IMR-90 (cell line): ENCODE data around the gene SLIT3. TPM values are rescaled to one million over a fixed set of nuclear protein-coding genes. Genes with fewer than 3 reads are reported as not detected.

Experiments used
- ATAC-seq: fragments of 200-7000 bp; cut with Tn5 transposase; 2 replicates; pipeline ENCODE4 v1.9.1; 2020; ENCODE audit warnings: low read depth, mild to moderate bottlenecking, moderate library complexity
- BruUV-seq: library from RNA; stranded (reverse); fragments of 400-500 nt; replicated peaks from 2 replicates; lab custom pipeline; 2021; lab: Mats Ljungman, UMichigan
- CTCF ChIA-PET: fragments of 300-600 bp; formaldehyde crosslinking; extraction: SDS; loops from one replicate; lab custom pipeline; 2021; ENCODE audit warnings: antibody characterized with exemption; lab: Yijun Ruan, JAX
- POLR2A ChIA-PET: fragments of 300-600 bp; sonication (Branson Sonifier 250); formaldehyde crosslinking; loops from one replicate; lab custom pipeline; 2022; ENCODE audit warnings: antibody characterized with exemption; ENCODE audit not compliant: unreplicated experiment; lab: Charles Lee
- DNase-seq: peaks from one replicate; pipeline ENCODE4 v3.0.0; 2013
- H2AFZ ChIP-seq: replicated peaks from 2 replicates; pipeline ENCODE3; 2013; ENCODE audit warnings: low read length, mild to moderate bottlenecking; ENCODE audit not compliant: poor library complexity
- H2AK5ac ChIP-seq: 2 replicates; pipeline ENCODE4 v1.6.1; 2013; ENCODE audit warnings: low read depth, low read length, inconsistent platforms
- H2AK9ac ChIP-seq: replicated peaks from 2 replicates; pipeline ENCODE3; 2013; ENCODE audit warnings: mild to moderate bottlenecking, low read depth, low read length, moderate library complexity; ENCODE audit not compliant: poor library complexity
- H2BK120ac ChIP-seq: 2 replicates; pipeline ENCODE4 v1.6.1; 2013; ENCODE audit warnings: low read depth, low read length, inconsistent platforms
- H2BK15ac ChIP-seq: 3 replicates; pipeline ENCODE4 v1.6.1; 2013; ENCODE audit warnings: low read depth, low read length, inconsistent platforms
- H2BK20ac ChIP-seq: 2 replicates; pipeline ENCODE4 v1.6.1; 2013; ENCODE audit warnings: low read depth, mild to moderate bottlenecking, inconsistent platforms, low read length, moderate library complexity
- H2BK5ac ChIP-seq: 2 replicates; pipeline ENCODE4 v1.6.1; 2013; ENCODE audit warnings: mild to moderate bottlenecking, low read depth, low read length, inconsistent platforms; ENCODE audit not compliant: poor library complexity, severe bottlenecking
- H3K14ac ChIP-seq: replicated peaks from 2 replicates; pipeline ENCODE4 v1.6.1; 2013; ENCODE audit warnings: low read depth, low read length, inconsistent platforms
- H3K18ac ChIP-seq: 2 replicates; pipeline ENCODE4 v1.6.1; 2013; ENCODE audit warnings: low read depth, low read length, control low read depth
- H3K23ac ChIP-seq: 2 replicates; pipeline ENCODE4 v1.6.1; 2013; ENCODE audit warnings: low read depth, low read length, inconsistent platforms
- H3K27ac ChIP-seq: 2 replicates; pipeline ENCODE4 v1.5.1; 2013; ENCODE audit warnings: mild to moderate bottlenecking, control low read depth, low read length; ENCODE audit not compliant: insufficient read depth
- H3K27me3 ChIP-seq: 2 replicates; pipeline ENCODE4 v1.6.1; 2013; ENCODE audit warnings: low read length; ENCODE audit not compliant: control insufficient read depth, insufficient read depth
- H3K36me3 ChIP-seq: 2 replicates; pipeline ENCODE4 v1.6.1; 2013; ENCODE audit warnings: low read length, mixed read lengths; ENCODE audit not compliant: control insufficient read depth, insufficient read depth
- H3K4ac ChIP-seq: 2 replicates; pipeline ENCODE4 v1.6.1; 2013; ENCODE audit warnings: low read depth, low read length, inconsistent platforms
- H3K4me1 ChIP-seq: 2 replicates; pipeline ENCODE4 v1.6.1; 2013; ENCODE audit warnings: low read length, mixed read lengths; ENCODE audit not compliant: control insufficient read depth, insufficient read depth
- H3K4me2 ChIP-seq: 2 replicates; pipeline ENCODE4 v1.6.1; 2013; ENCODE audit warnings: low read depth, mild to moderate bottlenecking, control low read depth, low read length, moderate library complexity
- H3K4me3 ChIP-seq: 2 replicates; pipeline ENCODE4 v1.5.1; 2013; ENCODE audit warnings: low read depth, mild to moderate bottlenecking, control low read depth, low read length, moderate library complexity; ENCODE audit not compliant: insufficient read depth
- H3K56ac ChIP-seq: 2 replicates; pipeline ENCODE4 v1.6.1; 2013; ENCODE audit warnings: low read length, inconsistent platforms; ENCODE audit not compliant: insufficient read depth; ENCODE audit errors: extremely low read depth
- H3K79me1 ChIP-seq, 2 experiments: 2 replicates each; pipeline ENCODE4 v1.6.1; 2013; ENCODE audit warnings: low read length in 2 of 2, inconsistent platforms in 1 of 2, low read depth in 1 of 2
- H3K9ac ChIP-seq: 2 replicates; pipeline ENCODE4 v1.6.1; 2013; ENCODE audit warnings: low read depth, low read length, control low read depth
- H3K9me1 ChIP-seq: 2 replicates; pipeline ENCODE4 v1.6.1; 2013; ENCODE audit warnings: low read length, inconsistent platforms; ENCODE audit not compliant: insufficient read depth
- H3K9me3 ChIP-seq: 2 replicates; pipeline ENCODE4 v1.6.1; 2013; ENCODE audit warnings: low read length; ENCODE audit not compliant: control insufficient read depth, insufficient read depth
- H4K20me1 ChIP-seq: 2 replicates; pipeline ENCODE4 v1.6.1; 2013; ENCODE audit warnings: low read length, inconsistent platforms; ENCODE audit not compliant: insufficient read depth
- H4K5ac ChIP-seq: 2 replicates; pipeline ENCODE4 v1.6.1; 2013; ENCODE audit warnings: mild to moderate bottlenecking, low read depth, low read length, control low read depth
- H4K8ac ChIP-seq, 2 experiments: 2 replicates each; pipeline ENCODE4 v1.6.1; 2013; ENCODE audit warnings: low read depth in 2 of 2, low read length in 2 of 2, control low read depth in 1 of 2, inconsistent platforms in 1 of 2
- H4K91ac ChIP-seq: 2 replicates; pipeline ENCODE4 v1.6.1; 2013; ENCODE audit warnings: low read depth, low read length, inconsistent platforms; ENCODE audit not compliant: insufficient read depth
- BHLHE40 ChIP-seq: fragments of 150-350 bp; IDR thresholded peaks from 2 replicates; pipeline ENCODE4 v1.6.1; 2016; ENCODE audit warnings: mild to moderate bottlenecking, low read depth, low read length
- CEBPB ChIP-seq: IDR thresholded peaks from 2 replicates; pipeline ENCODE4 v1.6.1; 2012; ENCODE audit warnings: low read depth, low read length, improper control_type of control experiment
- CHD1 ChIP-seq: IDR thresholded peaks from 2 replicates; pipeline ENCODE4 v1.6.1; 2012; ENCODE audit warnings: low read depth, low read length, improper control_type of control experiment
- CTCF ChIP-seq: conservative IDR thresholded peaks from 2 replicates; pipeline ENCODE4 v1.5.1; 2012; ENCODE audit warnings: mild to moderate bottlenecking, low read depth, low read length, improper control_type of control experiment
- ELK1 ChIP-seq: fragments of 150-350 bp; IDR thresholded peaks from 2 replicates; pipeline ENCODE4 v1.6.1; 2016; ENCODE audit warnings: low read depth, mild to moderate bottlenecking, low read length, moderate library complexity, borderline replicate concordance
- FOS ChIP-seq: fragments of 150-350 bp; IDR thresholded peaks from 2 replicates; pipeline ENCODE4 v1.6.1; 2016; ENCODE audit warnings: low read depth, low read length
- MAFK ChIP-seq: IDR thresholded peaks from 2 replicates; pipeline ENCODE4 v1.6.1; 2012; ENCODE audit warnings: low read depth, low read length, improper control_type of control experiment
- MAZ ChIP-seq: IDR thresholded peaks from 2 replicates; pipeline ENCODE4 v1.6.1; 2012; ENCODE audit warnings: low read depth, mild to moderate bottlenecking, low read length, improper control_type of control experiment, moderate library complexity, borderline replicate concordance
- NFE2L2 ChIP-seq: fragments of 150-350 bp; IDR thresholded peaks from 2 replicates; pipeline ENCODE4 v1.6.1; 2016; ENCODE audit warnings: low read depth, mild to moderate bottlenecking, low read length
- POLR2A ChIP-seq: IDR thresholded peaks from 2 replicates; pipeline ENCODE4 v1.6.1; 2012; ENCODE audit warnings: mild to moderate bottlenecking, low read depth, low read length
- RAD21 ChIP-seq: IDR thresholded peaks from 2 replicates; pipeline ENCODE4 v1.6.1; 2012; ENCODE audit warnings: low read length, improper control_type of control experiment
- RCOR1 ChIP-seq: IDR thresholded peaks from 2 replicates; pipeline ENCODE4 v1.6.1; 2012; ENCODE audit warnings: mild to moderate bottlenecking, low read length, improper control_type of control experiment; ENCODE audit not compliant: insufficient replicate concordance
- RFX5 ChIP-seq: IDR thresholded peaks from 2 replicates; pipeline ENCODE4 v1.8.0; 2012; ENCODE audit warnings: low read depth, mild to moderate bottlenecking, low read length, moderate library complexity
- SMC3 ChIP-seq: fragments of 150-350 bp; IDR thresholded peaks from 2 replicates; pipeline ENCODE4 v1.6.1; 2016; ENCODE audit warnings: low read depth, mild to moderate bottlenecking, antibody characterized with exemption, low read length, moderate library complexity
- USF2 ChIP-seq: fragments of 150-350 bp; IDR thresholded peaks from 2 replicates; pipeline ENCODE4 v1.6.1; 2017; ENCODE audit warnings: mild to moderate bottlenecking, antibody characterized with exemption, low read length, low read depth
- WGBS, 2 experiments: methylation state at CpG; one replicate each; pipeline versions ENCODE4 v1.1.5 to v1.1.7; 2013; ENCODE audit warnings: missing lambda C conversion rate in 2 of 2; ENCODE audit not compliant: insufficient read length in 1 of 2; ENCODE audit errors: extremely low coverage in 2 of 2; 5-methylcytosine and 5-hydroxymethylcytosine counted together
- dilution Hi-C: fragments of 300-500 bp; cut with HindIII; formaldehyde crosslinking; loops from one replicate; pipeline ENCODE4 v1.14.3; 2018; ENCODE audit warnings: low sequenced_read_pairs; ENCODE audit not compliant: unreplicated experiment
- in situ Hi-C: fragments of 300-500 bp; cut with MboI; formaldehyde crosslinking; loops from 3 replicates; pipeline ENCODE4 v1.14.3; 2019; ENCODE audit warnings: low sequenced_read_pairs, inconsistent platforms, mixed read lengths
- intact Hi-C: fragments of 100-400 bp; cut with micrococcal nuclease; formaldehyde crosslinking; loops from 2 replicates; pipeline ENCODE4 v1.10.0; 2022
- polyA plus RNA-seq, 3 experiments: library from polyadenylated mRNA; depleted of rRNA; stranded (reverse); fragments of >200 nt; gene quantifications; 2 replicates each; pipeline ENCODE4 v1.2.3, GENCODE V29; 2012; ENCODE audit warnings: low replicate concordance in 1 of 3
- total RNA-seq: library from RNA; depleted of rRNA; stranded (reverse); fragments of >200 nt; gene quantifications from 2 replicates; pipeline ENCODE4 v1.2.3, GENCODE V29; 2012

The SLIT3 gene
- total and polyA plus RNA-seq, 2 of the 4 experiments (the other 2 are of a cell fraction): 0.18 to 0.50 TPM

- no peak overlapping the region for H3K4me2 ChIP-seq
- in situ Hi-C loops: no loop called here
- 77% methylated on average over 4 of the region's 18 CpGs; no CpG with 5 or more reads in 1 of the 2 experiments for WGBS, 2 experiments
- TF ChIP-seq SMC3: no peak
- no peak for TF ChIP-seq USF2
- no peak for TF ChIP-seq CHD1
- no peak for TF ChIP-seq POLR2A
- no peak for TF ChIP-seq NFE2L2
- no peak for TF ChIP-seq ELK1
- TF ChIP-seq RCOR1: no peak
- TF ChIP-seq CEBPB: no peak
- no peak for TF ChIP-seq CTCF
- TF ChIP-seq RFX5: no peak
- TF ChIP-seq MAZ: no peak
- TF ChIP-seq FOS: no peak
- TF ChIP-seq MAFK: no peak
- no peak for TF ChIP-seq BHLHE40
- no peak for TF ChIP-seq RAD21
Observed at GRCh38 chr5:168752416-168753190, 548.3 kb downstream of the SLIT3 start.

More at GRCh38 chr5:168752416-168753190, 548.3 kb downstream of the SLIT3 start:
- no peak overlapping the region for H3K27ac ChIP-seq
- H3K14ac ChIP-seq: no peak overlapping the region
- H2AFZ ChIP-seq: no peak overlapping the region
- intact Hi-C loops: no loop called here
- H4K8ac ChIP-seq: no peak overlapping the region
- no peak for ATAC-seq
- POLR2A ChIA-PET: no interaction called here
- no peak overlapping the region for H3K4ac ChIP-seq
- no peak overlapping the region for H3K23ac ChIP-seq
- no peak overlapping the region for H3K9ac ChIP-seq
- H2BK20ac ChIP-seq: no peak overlapping the region
- H2AK5ac ChIP-seq: no peak overlapping the region
- H3K9me1 ChIP-seq: no peaks in the 10 kb centered on the region; the same call in 1 of the 2 replicates
- H3K56ac ChIP-seq: no peak overlapping the region
- no peak overlapping the region for H2BK15ac ChIP-seq
- H4K20me1 ChIP-seq: no peaks in the 10 kb centered on the region
- no peaks in the 10 kb centered on the region for H3K36me3 ChIP-seq
- H2BK5ac ChIP-seq: no peak overlapping the region
- no peak overlapping the region for H4K91ac ChIP-seq
- no peak overlapping the region for H3K4me3 ChIP-seq
- H2AK9ac ChIP-seq: no peak overlapping the region
- DNase-seq: no peak
- dilution Hi-C loops: no loop called here
- H3K18ac ChIP-seq: no peak overlapping the region
- CTCF ChIA-PET: interaction anchor here (0.7 kb wide), 1 partner anchor 1194 kb away, joined by 7 read pairs; no protein-coding TSS in a partner anchor
- no peaks in the 10 kb centered on the region for H3K27me3 ChIP-seq
- no peaks in the 10 kb centered on the region for H3K79me1 ChIP-seq
- H4K5ac ChIP-seq: no peak overlapping the region
- no peak overlapping the region for H2BK120ac ChIP-seq
- no TSS peak for BruUV-seq
- H3K4me1 ChIP-seq: no peaks in the 10 kb centered on the region
- H3K9me3 ChIP-seq: no peaks in the 10 kb centered on the region
